SK-N-SH (cell line): ENCODE results near the gene HOXC4. TPM values are rescaled to one million over a fixed set of nuclear protein-coding genes. Genes with fewer than 3 reads are reported as not detected.

Experiments
- CTCF ChIA-PET: fragments of 300-600, 350-600 bp; formaldehyde crosslinking; extraction: SDS; loops from one replicate; lab custom pipeline; 2021; lab: Yijun Ruan, JAX
- POLR2A ChIA-PET: fragments of 350-600 bp; sonication (Branson Sonifier 250); formaldehyde crosslinking; extraction: SDS; loops from one replicate; lab custom pipeline; 2020; ENCODE audit warnings: antibody characterized with exemption, inconsistent platforms; lab: Yijun Ruan, JAX
- DNase-seq: peaks from one replicate; pipeline ENCODE4 v3.0.0; 2012
- H2AFZ ChIP-seq: fragments of 200-600 bp; sonication (generic); 2 replicates; pipeline ENCODE4 v1.8.1; 2016; ENCODE audit warnings: antibody characterized with exemption, mild to moderate bottlenecking, low read depth
- H3F3A ChIP-seq: fragments of 200-600 bp; sonication (generic); replicated peaks from 2 replicates; pipeline ENCODE3; 2016; ENCODE audit warnings: antibody characterized with exemption, mild to moderate bottlenecking; ENCODE audit not compliant: insufficient read depth
- H3K27ac ChIP-seq, 2 experiments: fragments of 200-500 bp in 1 of 2; fragments of 200-600 bp in 1 of 2; sonication (Bioruptor generic) in 1 of 2; sonication (generic), shearing (Covaris generic) in 1 of 2; 2 replicates each; pipeline versions ENCODE4 v1.5.1 to v1.6.1; 2014 to 2016; ENCODE audit warnings: low read depth in 2 of 2, inconsistent platforms in 1 of 2, low read length in 1 of 2, mild to moderate bottlenecking in 1 of 2, mixed read lengths in 1 of 2
- H3K27me3 ChIP-seq: fragments of 200-600 bp; sonication (generic), shearing (Covaris generic); 2 replicates; pipeline ENCODE4 v1.6.1; 2016; ENCODE audit warnings: mixed run types; ENCODE audit not compliant: insufficient read depth
- H3K36me3 ChIP-seq, 2 experiments: fragments of 200-500 bp in 1 of 2; fragments of 200-600 bp in 1 of 2; sonication (Bioruptor generic) in 1 of 2; sonication (generic) in 1 of 2; replicated peaks in 1 of 2; 2 replicates each; pipeline versions ENCODE3 to v1.5.1; 2014 to 2016; ENCODE audit warnings: low read length in 1 of 2, mild to moderate bottlenecking in 1 of 2; ENCODE audit not compliant: insufficient read depth in 2 of 2, control insufficient read depth in 1 of 2
- H3K4me1 ChIP-seq, 2 experiments: fragments of 200-500 bp in 1 of 2; fragments of 200-600 bp in 1 of 2; sonication (Bioruptor generic) in 1 of 2; sonication (generic), shearing (Covaris generic) in 1 of 2; 2 replicates each; pipeline versions ENCODE4 v1.5.1 to v1.6.1; 2014 to 2016; ENCODE audit warnings: low read depth in 1 of 2, low read length in 1 of 2, mixed run types in 1 of 2; ENCODE audit not compliant: insufficient read depth in 2 of 2, control insufficient read depth in 1 of 2
- H3K4me2 ChIP-seq: fragments of 200-600 bp; sonication (generic), shearing (Covaris generic); 2 replicates; pipeline ENCODE4 v1.6.1; 2017; ENCODE audit warnings: mixed run types
- H3K4me3 ChIP-seq, 2 experiments: fragments of 200-500 bp in 1 of 2; fragments of 200-600 bp in 1 of 2; sonication (Bioruptor generic) in 1 of 2; sonication (generic), shearing (Covaris generic) in 1 of 2; 2 replicates each; pipeline versions ENCODE4 v1.5.1 to v1.8.1; 2014 to 2016; ENCODE audit warnings: low read depth in 2 of 2, inconsistent platforms in 1 of 2, low read length in 1 of 2, mild to moderate bottlenecking in 1 of 2, mixed read lengths in 1 of 2, moderate library complexity in 1 of 2
- H3K79me2 ChIP-seq: fragments of 200-600 bp; sonication (generic); 2 replicates; pipeline ENCODE4 v1.8.1; 2017; ENCODE audit warnings: mild to moderate bottlenecking; ENCODE audit not compliant: insufficient read depth
- H3K9ac ChIP-seq: fragments of 200-600 bp; sonication (generic); 2 replicates; pipeline ENCODE4 v1.6.1; 2017; ENCODE audit warnings: mixed run types
- H3K9me2 ChIP-seq: fragments of 200-600 bp; sonication (generic); 2 replicates; pipeline ENCODE4 v1.6.1; 2017; ENCODE audit warnings: mixed run types
- H3K9me3 ChIP-seq: fragments of 200-600 bp; sonication (generic); 2 replicates; pipeline ENCODE4 v1.6.1; 2017; ENCODE audit warnings: mixed run types, mild to moderate bottlenecking, moderate library complexity
- H4K20me1 ChIP-seq: fragments of 200-600 bp; sonication (generic); 2 replicates; pipeline ENCODE4 v1.6.1; 2017; ENCODE audit warnings: mild to moderate bottlenecking, mixed run types; ENCODE audit not compliant: insufficient read depth
- CHD2 ChIP-seq: fragments of 150-350 bp; IDR thresholded peaks from 2 replicates; pipeline ENCODE4 v1.6.1; 2018; ENCODE audit warnings: low read length; ENCODE audit not compliant: partially characterized antibody
- ELF1 ChIP-seq: IDR thresholded peaks from 2 replicates; pipeline ENCODE4 v1.4.0; 2012
- EZH2phosphoT487 ChIP-seq: fragments of 200-600 bp; sonication (generic); IDR thresholded peaks from 2 replicates; pipeline ENCODE4 v1.6.1; 2017; ENCODE audit warnings: low read depth, mixed run types, mild to moderate bottlenecking, antibody characterized with exemption, moderate library complexity, borderline replicate concordance
- GABPA ChIP-seq: IDR thresholded peaks from 2 replicates; pipeline ENCODE4 v1.4.0; 2012; ENCODE audit warnings: low read depth, mild to moderate bottlenecking
- GATA2 ChIP-seq: sonication (generic); formaldehyde crosslinking; IDR thresholded peaks from 2 replicates; pipeline ENCODE4 v1.5.0; 2020; ENCODE audit warnings: mild to moderate bottlenecking, missing genetic modification reagents
- MXI1 ChIP-seq: IDR thresholded peaks from 2 replicates; pipeline ENCODE4 v1.6.1; 2012; ENCODE audit warnings: mild to moderate bottlenecking, low read depth, low read length, improper control_type of control experiment
- NFIC ChIP-seq: IDR thresholded peaks from 2 replicates; pipeline ENCODE4 v1.4.0; 2012; ENCODE audit warnings: borderline replicate concordance
- RFX5 ChIP-seq: IDR thresholded peaks from 2 replicates; pipeline ENCODE4 v1.6.1; 2012; ENCODE audit warnings: mild to moderate bottlenecking, improper control_type of control experiment, low read length
- RXRA ChIP-seq: IDR thresholded peaks from 2 replicates; pipeline ENCODE4 v1.4.0; 2012; ENCODE audit warnings: low read depth, mild to moderate bottlenecking, borderline replicate concordance
- SIN3A ChIP-seq: IDR thresholded peaks from 2 replicates; pipeline ENCODE4 v1.6.1; 2012; ENCODE audit warnings: low read depth, mild to moderate bottlenecking, low read length, moderate library complexity, borderline replicate concordance
- TEAD4 ChIP-seq: IDR thresholded peaks from 2 replicates; pipeline ENCODE4 v1.4.0; 2012; ENCODE audit warnings: mild to moderate bottlenecking, borderline replicate concordance; ENCODE audit not compliant: insufficient read depth
- YY1 ChIP-seq: IDR thresholded peaks from 2 replicates; pipeline ENCODE4 v1.4.0; 2012; ENCODE audit warnings: low read depth, mild to moderate bottlenecking
- WGBS: methylation state at CpG from one replicate; pipeline ENCODE4 v1.1.6; 2017; ENCODE audit warnings: low lambda C conversion rate; 5-methylcytosine and 5-hydroxymethylcytosine counted together
- polyA plus RNA-seq, 3 experiments: library from polyadenylated mRNA; depleted of rRNA; stranded (reverse); fragments of >200 nt; gene quantifications; 2 replicates each; pipeline ENCODE4 v1.2.3, GENCODE V29; 2012
- TF ChIP-seq, protein P1 (sequence below): fragments of 150-350 bp; IDR thresholded peaks from 2 replicates; pipeline ENCODE4 v1.6.1; 2017; ENCODE audit warnings: antibody characterized with exemption, low read length, low read depth, borderline replicate concordance
- TF ChIP-seq, protein P2 (sequence below): IDR thresholded peaks from 2 replicates; pipeline ENCODE4; 2012
- TF ChIP-seq, protein P3 (sequence below): fragments of 200-600 bp; sonication (generic); IDR thresholded peaks from 2 replicates; pipeline ENCODE4 v1.6.1; 2017; ENCODE audit warnings: antibody characterized with exemption, mild to moderate bottlenecking, moderate library complexity
- TF ChIP-seq, protein P4 (sequence below): IDR thresholded peaks from 2 replicates; pipeline ENCODE4 v1.4.0; 2012; ENCODE audit warnings: low read depth, borderline replicate concordance
- TF ChIP-seq, protein P5 (sequence below): IDR thresholded peaks from 2 replicates; pipeline ENCODE4 v1.4.0; 2012; ENCODE audit warnings: low read depth

Gene HOXC4
- polyA plus RNA-seq, 1 of the 3 experiments (the other 2 are of a cell fraction), result 3.7 TPM

DNA sequence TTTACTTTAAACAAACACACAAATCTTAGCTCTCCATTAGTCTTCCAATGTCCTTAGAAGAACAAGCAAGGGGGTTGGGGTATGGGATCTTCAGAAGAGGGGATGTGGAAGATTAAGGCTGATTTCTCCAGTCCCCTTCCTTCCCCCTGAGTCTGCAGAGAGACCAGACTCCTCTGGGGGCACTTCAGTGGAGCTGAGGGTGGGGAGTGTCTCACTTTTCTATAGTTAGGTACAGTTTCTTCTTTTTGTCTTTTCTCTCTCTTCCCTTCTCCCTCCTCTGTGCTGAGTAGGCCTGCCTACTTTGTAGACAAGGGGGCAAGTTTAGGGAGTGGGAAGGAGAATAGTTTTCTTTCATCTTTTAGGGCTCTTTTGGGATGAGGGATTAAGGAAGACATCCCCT lies 2.5 kb downstream of the HOXC4 start (continued):
- TF ChIP-seq, protein P1, sequence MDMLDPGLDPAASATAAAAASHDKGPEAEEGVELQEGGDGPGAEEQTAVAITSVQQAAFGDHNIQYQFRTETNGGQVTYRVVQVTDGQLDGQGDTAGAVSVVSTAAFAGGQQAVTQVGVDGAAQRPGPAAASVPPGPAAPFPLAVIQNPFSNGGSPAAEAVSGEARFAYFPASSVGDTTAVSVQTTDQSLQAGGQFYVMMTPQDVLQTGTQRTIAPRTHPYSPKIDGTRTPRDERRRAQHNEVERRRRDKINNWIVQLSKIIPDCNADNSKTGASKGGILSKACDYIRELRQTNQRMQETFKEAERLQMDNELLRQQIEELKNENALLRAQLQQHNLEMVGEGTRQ, result no peak
- no peak for TF ChIP-seq SIN3A
- TF ChIP-seq NFIC, result no peak
- TF ChIP-seq, protein P2, sequence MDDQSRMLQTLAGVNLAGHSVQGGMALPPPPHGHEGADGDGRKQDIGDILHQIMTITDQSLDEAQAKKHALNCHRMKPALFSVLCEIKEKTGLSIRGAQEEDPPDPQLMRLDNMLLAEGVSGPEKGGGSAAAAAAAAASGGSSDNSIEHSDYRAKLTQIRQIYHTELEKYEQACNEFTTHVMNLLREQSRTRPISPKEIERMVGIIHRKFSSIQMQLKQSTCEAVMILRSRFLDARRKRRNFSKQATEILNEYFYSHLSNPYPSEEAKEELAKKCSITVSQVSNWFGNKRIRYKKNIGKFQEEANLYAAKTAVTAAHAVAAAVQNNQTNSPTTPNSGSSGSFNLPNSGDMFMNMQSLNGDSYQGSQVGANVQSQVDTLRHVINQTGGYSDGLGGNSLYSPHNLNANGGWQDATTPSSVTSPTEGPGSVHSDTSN, result no peak
- no peak for TF ChIP-seq MXI1

DNA sequence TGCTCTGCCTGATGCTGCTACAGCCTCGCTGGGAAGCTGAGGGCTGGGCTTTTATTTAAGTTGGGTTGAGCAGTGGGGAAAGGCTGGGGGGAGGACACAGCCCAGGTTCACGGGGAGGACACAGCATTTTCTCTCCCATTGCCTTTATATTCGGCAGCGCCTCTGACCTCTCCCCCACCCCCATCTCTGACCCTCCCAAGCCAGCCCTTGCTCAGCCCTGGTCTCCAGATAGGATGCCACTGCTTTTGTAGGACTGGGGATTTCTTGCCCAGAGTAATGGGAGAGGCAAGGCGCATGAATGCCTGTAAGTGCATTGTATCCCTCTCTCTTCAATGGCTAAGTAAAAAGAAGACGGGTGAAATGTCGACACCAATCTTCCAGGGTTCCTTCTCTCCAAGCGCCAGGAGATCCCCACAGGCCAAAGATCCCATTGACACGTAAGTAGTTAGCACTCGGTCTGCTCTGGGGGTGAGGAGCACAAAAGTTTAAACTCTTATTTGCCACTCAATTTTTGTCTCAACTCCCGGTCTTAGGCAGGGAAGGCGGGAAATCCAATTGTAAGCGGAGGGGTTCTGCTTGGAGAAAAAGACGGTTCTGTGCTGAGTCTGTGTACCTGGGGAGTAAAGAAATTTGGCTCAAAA lies 4.6 kb downstream of the HOXC4 start:
- Histone ChIP-seq H3K36me3 (peaks cover 0 to 6% of the 10 kb centered on the region in 2 experiments), H3K9ac (no peak overlapping the region), H3K4me2 (no peak overlapping the region), H3K4me1 (peaks cover 6 to 28% of the 10 kb centered on the region in 2 experiments; a peak in 2 of 4 replicates), H3K79me2 (peaks cover 25% of the 10 kb centered on the region), H3K27me3 (no peaks in the 10 kb centered on the region), H2AFZ (no peak overlapping the region), H3K4me3 (no peak overlapping the region), H3K9me3 (no peaks in the 10 kb centered on the region), H3K9me2 (no peaks in the 10 kb centered on the region), H3F3A (peaks cover 8% of the 10 kb centered on the region), H3K27ac (no peak overlapping the region), H4K20me1 (no peaks in the 10 kb centered on the region)
- TF ChIP-seq, protein P1, result no peak
- no peak for TF ChIP-seq RFX5
- DNase-seq, result no peak
- WGBS, result 91% methylated on average over 13 of the region's 14 CpGs
- POLR2A ChIA-PET, result no interaction called here
- CTCF ChIA-PET, result interaction anchor here (1.2 to 2.1 kb wide), 5 partner anchors 26 to 143 kb away, joined by 3 to 11 read pairs (median 6); partner anchors contain the start of genes HOXC5 and SMUG1

DNA sequence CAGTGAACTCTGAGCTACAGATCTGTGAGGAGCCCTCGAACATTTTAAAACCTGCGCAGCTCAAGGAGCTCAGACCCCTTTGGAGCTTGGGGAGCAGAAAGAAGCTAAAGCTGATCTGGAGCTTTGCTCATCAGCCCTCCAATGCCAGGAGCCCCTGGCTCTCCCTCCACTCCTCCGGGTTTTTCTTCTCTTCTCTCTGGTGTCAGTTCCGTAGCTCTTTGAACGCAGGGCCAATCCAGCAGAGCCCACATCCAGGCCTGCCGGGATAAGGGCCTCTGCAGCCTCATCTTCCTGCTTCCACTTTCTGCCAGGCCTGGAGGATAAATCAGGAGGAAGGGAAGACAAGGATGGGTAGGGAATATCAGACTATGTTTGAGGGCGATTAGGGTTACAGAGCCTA lies 6.0 kb downstream of the HOXC4 start:
- WGBS, result 82% methylated on average over 7 of the region's 7 CpGs
- Histone ChIP-seq H3K4me2 (no peak overlapping the region), H4K20me1 (no peaks in the 10 kb centered on the region), H3K79me2 (peaks cover 15% of the 10 kb centered on the region), H3K9me3 (no peaks in the 10 kb centered on the region), H3K4me3 (no peak overlapping the region), H3K9ac (no peak overlapping the region), H3K4me1 (peaks cover 4 to 28% of the 10 kb centered on the region in 2 experiments; a peak in 2 of 4 replicates), H3K36me3 (peaks cover 0 to 6% of the 10 kb centered on the region in 2 experiments), H3K9me2 (no peaks in the 10 kb centered on the region), H3K27me3 (no peaks in the 10 kb centered on the region), H3K27ac (no peak overlapping the region), H2AFZ (no peak overlapping the region), H3F3A (peaks cover 12% of the 10 kb centered on the region)
- ChIA-PET POLR2A (interaction anchor here (0.9 kb wide), 1 partner anchor 9 kb away, joined by 3 read pairs; no protein-coding TSS in a partner anchor), CTCF (interaction anchor here (0.7 to 2.1 kb wide), 9 partner anchors 27 to 154 kb away, joined by 3 to 11 read pairs (median 3); partner anchors contain the start of gene HOXC5)
- DNase-seq, result peak; percentile 54
- TF ChIP-seq, protein P3, sequence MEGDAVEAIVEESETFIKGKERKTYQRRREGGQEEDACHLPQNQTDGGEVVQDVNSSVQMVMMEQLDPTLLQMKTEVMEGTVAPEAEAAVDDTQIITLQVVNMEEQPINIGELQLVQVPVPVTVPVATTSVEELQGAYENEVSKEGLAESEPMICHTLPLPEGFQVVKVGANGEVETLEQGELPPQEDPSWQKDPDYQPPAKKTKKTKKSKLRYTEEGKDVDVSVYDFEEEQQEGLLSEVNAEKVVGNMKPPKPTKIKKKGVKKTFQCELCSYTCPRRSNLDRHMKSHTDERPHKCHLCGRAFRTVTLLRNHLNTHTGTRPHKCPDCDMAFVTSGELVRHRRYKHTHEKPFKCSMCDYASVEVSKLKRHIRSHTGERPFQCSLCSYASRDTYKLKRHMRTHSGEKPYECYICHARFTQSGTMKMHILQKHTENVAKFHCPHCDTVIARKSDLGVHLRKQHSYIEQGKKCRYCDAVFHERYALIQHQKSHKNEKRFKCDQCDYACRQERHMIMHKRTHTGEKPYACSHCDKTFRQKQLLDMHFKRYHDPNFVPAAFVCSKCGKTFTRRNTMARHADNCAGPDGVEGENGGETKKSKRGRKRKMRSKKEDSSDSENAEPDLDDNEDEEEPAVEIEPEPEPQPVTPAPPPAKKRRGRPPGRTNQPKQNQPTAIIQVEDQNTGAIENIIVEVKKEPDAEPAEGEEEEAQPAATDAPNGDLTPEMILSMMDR, result no peak
- TF ChIP-seq, protein P4, sequence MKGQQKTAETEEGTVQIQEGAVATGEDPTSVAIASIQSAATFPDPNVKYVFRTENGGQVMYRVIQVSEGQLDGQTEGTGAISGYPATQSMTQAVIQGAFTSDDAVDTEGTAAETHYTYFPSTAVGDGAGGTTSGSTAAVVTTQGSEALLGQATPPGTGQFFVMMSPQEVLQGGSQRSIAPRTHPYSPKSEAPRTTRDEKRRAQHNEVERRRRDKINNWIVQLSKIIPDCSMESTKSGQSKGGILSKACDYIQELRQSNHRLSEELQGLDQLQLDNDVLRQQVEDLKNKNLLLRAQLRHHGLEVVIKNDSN, result no peak
- TF ChIP-seq GATA2 (CRISPR knock-in tag), result no peak
- no peak for TF ChIP-seq TEAD4
- TF ChIP-seq CHD2, result no peak
- TF ChIP-seq EZH2phosphoT487, result no peak
- TF ChIP-seq ELF1, result no peak
- TF ChIP-seq RXRA, result no peak
- TF ChIP-seq, protein P5, sequence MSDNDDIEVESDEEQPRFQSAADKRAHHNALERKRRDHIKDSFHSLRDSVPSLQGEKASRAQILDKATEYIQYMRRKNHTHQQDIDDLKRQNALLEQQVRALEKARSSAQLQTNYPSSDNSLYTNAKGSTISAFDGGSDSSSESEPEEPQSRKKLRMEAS, result no peak
- no peak for TF ChIP-seq YY1
- no peak for TF ChIP-seq GABPA
